GM18499 (cell line): ENCODE data around the gene AGRN.
"Not testable (repeated sequence)": the region's sequence is repeated elsewhere in the genome, so short reads cannot be mapped to it uniquely, and the experiment has no call there.

Source experiments
- ATAC-seq: cut with Tn5 transposase; IDR thresholded peaks from one replicate; pipeline ENCODE4 v1.9.1; 2021; ENCODE audit warnings: moderate number of reproducible peaks; ENCODE audit not compliant: insufficient read depth, unreplicated experiment

Gene AGRN

DNA sequence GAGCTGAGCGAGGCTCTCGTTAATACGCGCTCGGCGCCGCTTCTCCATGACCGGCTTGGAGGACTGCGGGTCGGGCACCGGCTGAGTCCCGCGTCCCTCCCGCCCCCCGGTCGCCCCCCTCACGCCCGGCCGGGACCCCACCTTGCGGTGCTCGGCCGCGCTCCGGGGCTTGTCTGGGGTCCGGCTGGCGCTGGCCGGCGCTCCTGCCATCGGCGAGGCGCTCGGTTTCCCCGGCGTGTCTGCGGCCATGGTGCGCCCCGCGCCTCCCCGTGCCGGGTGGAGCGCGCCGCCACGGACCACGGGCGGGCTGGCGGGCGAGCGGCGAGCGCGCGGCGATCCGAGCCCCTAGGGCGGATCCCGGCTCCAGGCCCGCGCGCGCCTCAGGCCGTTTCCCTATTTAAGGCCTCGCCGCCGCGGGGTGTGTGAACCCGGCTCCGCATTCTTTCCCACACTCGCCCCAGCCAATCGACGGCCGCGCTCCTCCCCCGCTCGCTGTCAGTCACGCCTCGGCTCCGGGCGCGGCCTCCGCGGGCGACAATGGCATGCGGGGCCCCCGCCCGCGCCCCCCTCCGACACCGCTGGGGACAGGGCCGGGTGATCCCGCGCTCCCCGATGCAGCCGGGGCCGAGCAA is 20.1 kb upstream of the AGRN start, which contains the start of gene HES4:
Gene HES4 (minus strand): TSS at position 373 of the 632 bp plus-strand sequence. CDS start 124 bp downstream, at position 249.
- ATAC-seq: no peak

DNA sequence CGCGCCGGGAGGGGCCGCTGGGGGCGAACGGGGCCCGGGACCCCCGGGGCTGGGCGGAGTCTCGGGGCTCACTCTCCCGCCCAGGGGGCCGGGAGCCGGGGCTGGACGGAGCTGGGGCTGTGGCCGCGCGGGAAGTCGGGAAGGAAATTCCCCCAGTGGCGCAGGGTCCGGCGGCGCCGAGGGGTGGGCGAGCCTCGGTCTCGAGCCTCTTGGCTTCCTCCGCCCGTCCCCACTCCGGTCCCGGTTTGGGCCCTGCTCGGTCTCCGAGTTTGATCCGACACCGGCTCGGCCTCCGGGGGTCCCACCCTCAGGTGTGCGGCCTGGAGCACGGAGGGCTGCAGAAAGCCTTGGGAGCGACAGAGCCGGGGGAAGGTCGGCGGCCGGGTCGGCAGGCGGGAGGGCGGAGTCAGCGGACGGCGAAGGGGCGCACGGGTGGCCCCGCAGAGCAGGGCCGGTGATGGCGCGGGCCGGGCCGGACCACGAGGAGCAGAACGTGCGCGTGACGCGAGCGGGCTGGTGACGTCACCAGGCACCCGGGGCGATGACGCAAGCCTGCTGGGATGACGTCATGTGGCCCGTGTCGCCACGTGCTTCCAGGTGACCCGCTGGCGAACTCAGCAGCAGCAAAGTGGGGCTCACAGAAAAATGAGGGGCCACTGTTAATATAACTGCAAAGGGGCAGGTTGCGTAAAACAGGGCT is 19.4 kb upstream of the AGRN start:
- ATAC-seq: no peak

DNA sequence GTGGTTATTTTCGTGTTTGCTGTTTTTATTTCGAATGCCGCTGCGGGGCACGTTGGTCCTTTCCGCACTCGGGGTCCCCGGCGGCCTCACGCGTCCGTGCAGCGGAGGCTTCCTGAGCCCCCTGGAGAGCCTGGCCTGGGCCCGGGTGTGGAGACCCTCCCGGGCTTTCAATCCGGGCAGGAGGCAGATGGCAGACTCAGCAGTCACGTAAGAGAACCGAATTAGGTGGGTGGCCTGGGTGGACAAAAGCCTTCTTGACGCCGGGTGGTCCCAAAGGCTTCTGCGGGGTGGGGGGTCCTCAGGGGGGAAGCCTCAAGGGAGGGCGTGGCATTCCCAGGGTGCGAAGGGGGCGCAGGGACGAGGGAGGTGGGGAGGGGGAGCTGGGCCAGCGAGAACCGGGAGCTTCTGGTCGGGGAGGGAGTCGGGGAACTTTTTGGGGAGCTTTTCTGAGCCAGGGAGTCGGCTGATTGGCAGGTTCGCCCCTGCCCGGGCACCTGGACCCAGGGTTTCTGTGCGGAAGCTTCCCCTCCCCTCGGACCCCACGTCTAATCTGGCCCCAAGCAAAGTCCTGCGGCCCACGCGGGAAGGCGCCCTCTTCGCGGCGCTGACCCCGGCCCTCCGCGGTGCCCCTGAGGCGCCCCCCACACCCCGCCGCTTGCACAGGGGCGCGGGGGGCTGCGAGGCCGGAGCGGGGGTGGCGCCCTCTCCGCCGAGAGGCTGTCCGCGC is 18.7 kb upstream of the AGRN start:
- ATAC-seq: no peak

DNA sequence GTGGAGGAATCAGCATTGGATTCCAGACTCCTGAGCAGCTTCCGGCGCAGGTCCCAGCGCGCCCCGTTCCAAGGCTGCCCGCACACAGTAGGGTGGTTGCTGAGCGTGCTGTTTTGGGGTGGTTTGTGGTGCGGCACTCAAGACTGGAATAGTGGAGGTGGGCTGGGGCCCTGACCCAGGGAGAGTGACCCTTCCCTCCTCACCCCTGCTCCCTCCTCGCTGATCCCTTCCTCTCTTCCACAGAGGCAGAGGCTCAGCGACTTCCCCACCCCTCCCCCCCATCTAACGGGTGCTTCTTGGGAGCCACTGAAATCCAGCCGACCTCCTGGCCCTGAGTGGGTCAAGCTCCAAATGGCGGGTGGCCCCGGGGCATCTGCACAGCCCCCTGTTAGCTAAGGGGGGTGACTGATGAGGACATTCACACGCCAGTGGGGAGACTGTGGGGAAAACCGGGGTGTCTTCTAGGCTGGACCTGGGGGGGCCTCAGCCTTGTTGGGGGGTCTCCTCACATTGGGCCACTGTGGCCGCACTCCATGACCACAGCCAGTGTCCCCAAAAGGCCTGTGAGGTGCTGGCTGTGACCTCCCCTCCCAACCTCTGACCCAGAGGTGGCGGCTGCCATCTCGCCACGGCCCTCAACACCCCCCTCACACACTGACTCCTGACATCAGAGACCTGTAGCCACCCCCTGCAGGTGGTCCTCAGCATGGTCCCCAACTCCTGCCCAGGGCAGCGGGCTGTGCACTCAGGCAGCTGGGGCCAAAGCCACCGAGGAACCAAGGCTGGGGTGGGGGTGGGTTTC is 16.1 kb upstream of the AGRN start:
- no peak for ATAC-seq

DNA sequence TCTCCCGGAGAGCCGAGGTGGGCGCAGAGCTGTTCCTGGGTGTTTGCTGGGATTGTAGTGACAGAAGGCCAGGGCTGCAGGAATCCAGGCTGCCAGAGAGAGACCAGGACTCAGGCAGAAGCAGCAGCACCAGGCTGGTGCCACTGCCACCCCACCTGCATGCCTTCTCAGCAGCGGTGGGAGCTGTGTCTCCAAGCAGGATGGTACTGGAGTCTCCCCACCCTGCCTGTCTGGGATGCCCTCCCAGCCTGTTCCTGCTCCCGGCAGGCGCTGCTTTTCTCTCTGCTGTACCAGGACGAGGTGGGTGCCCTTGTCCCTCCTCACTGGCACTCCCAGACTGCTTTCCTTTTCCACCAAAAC is 15.5 kb upstream of the AGRN start:
- ATAC-seq: no peak

DNA sequence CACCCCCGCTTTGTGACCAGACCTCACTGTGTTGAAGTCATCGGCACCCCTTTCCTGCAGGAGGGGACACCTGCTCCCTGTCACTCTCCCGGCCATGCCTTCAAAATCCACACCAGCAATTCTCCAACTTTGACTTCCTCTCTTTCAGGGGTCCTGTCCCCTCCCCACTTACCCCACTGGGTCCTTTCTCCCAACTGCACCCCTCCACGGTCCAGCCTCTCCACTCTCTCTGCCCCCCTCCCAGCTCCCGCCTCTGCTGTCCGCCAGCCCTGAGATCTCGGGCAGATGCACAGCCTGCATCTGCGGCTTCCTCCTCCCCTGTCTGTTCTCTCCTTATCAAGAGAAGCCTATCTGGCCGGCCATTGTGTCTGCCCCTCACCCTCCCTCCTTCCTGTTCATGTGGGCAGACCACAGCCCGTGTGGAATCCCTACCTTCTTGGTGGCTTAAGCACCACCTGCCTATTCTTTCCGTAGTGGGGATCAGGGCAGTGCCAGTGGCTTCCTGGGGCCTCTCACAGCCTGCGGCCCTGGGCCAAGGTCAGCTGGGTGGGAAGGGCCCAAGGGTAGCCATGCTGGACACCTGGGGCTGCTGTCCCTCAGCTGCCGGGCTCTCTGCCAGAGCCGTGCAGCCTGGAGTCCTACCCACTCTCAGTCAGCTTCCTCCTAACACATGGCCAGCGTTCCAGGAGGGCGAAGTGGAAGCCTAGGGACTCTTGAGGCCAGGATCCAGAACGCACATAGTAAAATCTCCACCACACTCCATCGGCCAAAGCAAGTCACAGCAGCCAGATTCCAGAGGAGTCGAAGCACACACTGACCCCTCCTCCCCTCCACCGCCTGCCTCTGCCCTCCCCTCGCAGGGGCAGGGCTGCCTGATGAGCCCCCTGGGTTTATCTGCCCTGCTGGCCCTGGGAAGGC is 14.9 kb upstream of the AGRN start:
- ATAC-seq: no peak

DNA sequence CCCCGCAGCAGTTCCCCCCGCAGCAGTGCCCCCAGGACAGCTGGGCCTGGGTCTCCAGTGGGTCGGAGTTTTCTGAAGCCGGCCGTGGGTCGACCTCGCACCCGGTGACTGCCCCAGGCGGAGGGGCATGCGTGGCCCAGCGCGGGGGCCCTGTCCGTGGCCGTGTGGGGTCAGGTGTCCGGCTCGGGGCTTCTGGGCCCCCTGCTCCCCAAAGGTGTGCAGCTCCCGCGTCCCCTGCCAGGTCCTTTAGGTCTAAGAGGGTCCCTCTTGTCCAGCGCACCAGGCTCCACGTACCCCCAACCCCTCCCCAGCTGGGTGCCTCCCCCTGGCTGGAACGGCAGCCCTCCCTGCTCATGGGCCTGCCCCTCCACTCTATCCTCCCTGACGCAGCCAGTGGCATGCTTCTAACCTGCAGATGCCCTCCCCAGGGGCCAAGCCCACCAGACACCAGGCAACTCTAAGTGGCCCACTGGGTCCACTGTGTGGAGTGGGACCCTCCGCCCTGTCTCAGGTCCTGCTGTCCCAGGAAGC is 14.1 kb upstream of the AGRN start:
- ATAC-seq: no peak

DNA sequence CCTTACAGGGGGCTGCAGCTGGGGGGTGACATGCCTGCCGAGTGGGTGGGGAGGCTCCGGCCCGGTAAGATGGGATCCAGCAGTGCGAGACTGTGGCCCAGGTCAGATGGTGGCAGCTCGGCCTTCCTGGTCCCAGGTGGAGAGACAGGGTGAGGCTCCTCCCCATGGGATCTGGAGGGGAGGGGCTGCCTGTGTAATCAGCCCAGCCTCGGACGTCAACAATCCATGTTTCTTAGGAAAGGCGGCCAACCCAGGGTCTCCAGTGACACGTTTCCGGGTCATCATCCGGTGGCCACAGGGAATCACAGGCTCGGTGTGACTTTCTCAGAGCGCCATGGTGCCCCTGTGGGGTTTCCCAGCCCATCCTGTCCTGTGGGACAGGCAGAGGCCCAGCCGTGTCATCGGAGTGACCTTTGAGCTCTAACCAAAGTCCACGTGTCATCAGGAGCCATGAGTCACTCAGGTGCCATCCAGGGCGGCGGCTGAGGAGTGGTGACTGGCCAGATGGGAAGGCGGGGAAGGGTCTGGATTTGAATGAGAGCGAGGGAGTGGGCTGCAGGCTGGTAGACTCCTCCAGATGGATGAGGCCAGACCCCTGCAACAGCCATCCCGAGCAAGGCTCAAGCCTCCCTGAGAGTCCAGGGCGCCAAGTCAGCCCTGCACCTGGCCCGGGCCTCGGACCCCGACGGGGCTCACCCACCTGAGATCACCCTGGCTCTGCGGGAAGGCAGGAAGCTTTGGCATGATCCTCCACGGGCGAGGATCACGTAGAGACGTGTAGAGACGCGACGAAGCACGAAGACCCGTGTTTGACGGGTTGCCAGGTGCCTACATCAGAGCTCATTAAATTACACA is 13.4 kb upstream of the AGRN start:
- ATAC-seq: no peak

DNA sequence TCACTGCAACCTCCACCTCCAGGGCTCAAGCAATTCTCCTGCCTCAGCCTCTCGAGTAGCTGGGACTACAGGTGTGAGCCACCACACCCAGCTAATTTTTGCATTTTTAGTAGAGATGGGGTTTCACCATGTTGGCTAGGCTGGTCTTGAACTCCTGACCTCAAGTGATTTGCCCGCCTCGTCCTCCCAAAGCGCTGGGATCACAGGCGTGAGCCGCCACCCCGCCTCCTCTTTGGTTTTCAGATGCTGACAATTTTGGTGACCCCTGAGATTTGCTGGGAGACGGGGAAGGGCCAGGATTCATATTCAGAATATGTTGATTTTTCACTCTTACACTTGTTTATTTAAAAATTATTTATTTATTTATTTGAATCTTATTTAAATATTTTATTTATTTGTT is 9.8 kb upstream of the AGRN start:
- not testable (repeated sequence) for ATAC-seq

DNA sequence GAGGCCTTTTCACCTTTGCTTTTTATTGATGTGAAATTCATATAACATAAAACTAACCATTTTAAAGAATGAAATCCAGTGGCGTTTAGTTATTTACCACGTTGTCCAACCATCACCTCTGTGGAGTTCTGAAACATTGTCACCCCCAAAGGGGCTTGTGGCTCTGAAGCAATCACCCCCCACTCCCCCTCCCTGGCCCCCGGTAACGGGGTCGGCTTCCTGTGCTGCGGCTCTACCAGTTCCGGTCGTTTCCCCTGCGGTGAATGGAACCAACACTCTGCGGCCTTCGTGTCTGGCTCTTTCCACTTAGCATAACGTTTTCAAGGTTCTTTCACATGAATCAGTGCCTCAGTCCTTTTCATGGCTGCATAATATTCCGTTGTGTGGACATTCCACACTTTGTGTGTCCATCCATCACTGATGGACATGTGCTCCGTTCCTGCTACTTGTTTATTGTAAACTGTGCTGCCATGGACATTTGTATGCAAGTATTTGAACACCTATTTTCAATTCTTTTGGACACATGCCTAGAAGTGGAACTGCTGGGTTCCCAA is 8.4 kb upstream of the AGRN start:
- no peak for ATAC-seq

DNA sequence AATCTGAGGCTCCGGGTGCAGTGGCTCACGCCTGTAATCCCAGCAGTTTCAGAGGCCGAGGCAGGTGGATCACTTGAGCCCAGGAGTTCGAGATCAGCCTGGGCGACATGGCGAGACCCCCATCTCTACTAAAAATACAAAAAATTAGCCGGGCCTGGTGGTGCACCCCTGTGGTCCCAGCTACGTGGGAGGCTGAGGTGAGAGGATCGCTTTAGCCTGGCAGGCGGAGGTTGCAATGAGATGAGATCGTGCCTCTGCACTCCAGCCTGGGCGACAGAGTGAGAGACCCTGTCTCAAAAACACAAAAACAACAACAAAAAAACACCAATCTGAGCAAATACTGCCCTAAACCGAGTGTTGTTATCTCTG is 7.2 kb upstream of the AGRN start:
- not testable (repeated sequence) for ATAC-seq

DNA sequence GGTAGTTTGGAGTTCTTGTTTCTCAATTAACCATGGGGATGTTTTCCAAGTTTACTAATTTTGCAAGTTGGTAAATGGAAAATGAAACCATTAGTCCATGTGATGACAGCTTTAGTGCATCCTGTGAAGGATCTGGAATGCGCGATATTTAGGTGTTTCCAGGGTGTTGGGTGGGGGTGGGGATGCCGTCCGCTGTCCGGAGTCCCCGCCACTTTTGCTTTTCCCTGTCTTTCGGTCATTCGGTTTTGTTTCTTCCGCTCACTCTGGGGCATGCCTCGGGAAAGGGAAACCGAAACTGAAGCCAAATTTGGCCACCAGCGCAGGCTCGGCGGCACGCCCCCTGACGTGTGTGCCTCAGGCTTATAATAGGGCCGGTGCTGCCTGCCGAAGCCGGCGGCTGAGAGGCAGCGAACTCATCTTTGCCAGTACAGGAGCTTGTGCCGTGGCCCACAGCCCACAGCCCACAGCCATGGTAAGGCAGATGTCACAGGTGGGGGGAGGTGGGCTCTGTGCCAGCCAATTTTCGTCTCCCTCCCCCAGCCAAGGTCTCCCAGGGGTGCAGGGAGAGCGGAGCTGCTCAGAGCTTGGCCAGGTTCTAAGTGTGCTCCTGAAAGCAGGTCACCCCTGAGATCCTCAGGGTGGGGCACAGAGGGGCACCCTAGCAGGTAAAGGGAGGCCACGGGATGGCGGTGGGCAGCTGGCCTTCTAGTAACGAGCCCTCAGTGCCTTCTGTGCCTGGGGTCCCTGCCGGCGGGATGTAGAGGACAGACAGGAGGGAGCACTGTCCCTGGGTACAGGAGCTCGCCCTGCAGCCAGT is 6.6 kb upstream of the AGRN start, which contains the start of gene ISG15:
Gene ISG15 (plus strand): TSS at position 393 of the 817 bp plus-strand sequence. CDS start 77 bp downstream, at position 470.
- ATAC-seq: peak; percentile 78

DNA sequence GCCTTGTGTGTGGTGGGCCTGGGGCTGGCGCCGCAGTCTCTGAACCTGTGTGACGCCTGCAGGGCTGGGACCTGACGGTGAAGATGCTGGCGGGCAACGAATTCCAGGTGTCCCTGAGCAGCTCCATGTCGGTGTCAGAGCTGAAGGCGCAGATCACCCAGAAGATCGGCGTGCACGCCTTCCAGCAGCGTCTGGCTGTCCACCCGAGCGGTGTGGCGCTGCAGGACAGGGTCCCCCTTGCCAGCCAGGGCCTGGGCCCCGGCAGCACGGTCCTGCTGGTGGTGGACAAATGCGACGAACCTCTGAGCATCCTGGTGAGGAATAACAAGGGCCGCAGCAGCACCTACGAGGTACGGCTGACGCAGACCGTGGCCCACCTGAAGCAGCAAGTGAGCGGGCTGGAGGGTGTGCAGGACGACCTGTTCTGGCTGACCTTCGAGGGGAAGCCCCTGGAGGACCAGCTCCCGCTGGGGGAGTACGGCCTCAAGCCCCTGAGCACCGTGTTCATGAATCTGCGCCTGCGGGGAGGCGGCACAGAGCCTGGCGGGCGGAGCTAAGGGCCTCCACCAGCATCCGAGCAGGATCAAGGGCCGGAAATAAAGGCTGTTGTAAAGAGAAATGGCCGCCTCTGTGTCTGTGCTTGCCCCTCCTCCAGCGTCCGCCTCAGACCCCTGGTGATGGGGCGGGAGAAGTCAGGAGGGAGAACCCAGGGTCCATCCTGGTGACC is 5.8 kb upstream of the AGRN start:
- ATAC-seq: no peak

DNA sequence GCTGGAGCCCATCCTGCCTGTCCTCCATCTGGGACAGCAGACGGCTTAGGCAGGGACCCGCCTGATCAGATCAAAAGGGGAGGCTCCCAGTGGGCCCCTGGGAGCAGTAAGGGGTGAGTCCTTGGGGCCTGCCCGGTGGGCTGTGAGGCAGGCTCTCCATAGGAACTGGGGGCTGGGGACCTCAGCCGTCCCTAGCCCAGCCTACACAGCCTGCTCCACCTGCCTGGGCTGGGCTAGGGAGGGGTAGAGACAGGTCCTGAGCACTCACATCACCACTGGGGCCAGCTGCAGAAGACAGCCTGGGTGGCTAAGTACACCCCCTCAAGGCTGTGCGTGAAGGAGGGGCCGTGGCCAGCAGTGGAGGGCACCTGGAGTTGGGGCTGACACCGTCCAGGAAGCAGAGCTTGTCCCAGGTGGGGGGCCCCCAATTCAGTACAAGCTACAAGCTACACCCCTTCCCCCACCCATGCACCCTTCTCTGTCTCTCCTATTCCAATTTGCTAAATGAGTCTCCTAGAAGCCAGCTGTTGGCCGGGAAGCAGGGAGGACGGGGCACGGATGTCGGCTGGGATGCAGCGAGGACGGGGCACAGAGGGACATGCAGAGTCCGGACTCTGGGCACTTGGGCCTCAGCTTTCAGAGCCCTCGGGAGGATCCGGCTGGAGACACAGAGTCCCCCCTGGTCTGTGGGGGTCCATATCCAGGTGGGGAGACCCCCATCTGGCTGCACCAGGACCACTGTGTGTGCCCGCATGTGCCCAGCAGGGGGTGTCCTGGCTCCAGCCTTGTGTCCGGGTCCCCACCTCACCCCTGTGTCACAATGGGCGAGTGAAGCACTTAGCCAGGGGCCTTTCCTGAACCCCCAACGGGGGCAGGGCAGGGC is 4.9 kb upstream of the AGRN start:
- ATAC-seq: no peak

DNA sequence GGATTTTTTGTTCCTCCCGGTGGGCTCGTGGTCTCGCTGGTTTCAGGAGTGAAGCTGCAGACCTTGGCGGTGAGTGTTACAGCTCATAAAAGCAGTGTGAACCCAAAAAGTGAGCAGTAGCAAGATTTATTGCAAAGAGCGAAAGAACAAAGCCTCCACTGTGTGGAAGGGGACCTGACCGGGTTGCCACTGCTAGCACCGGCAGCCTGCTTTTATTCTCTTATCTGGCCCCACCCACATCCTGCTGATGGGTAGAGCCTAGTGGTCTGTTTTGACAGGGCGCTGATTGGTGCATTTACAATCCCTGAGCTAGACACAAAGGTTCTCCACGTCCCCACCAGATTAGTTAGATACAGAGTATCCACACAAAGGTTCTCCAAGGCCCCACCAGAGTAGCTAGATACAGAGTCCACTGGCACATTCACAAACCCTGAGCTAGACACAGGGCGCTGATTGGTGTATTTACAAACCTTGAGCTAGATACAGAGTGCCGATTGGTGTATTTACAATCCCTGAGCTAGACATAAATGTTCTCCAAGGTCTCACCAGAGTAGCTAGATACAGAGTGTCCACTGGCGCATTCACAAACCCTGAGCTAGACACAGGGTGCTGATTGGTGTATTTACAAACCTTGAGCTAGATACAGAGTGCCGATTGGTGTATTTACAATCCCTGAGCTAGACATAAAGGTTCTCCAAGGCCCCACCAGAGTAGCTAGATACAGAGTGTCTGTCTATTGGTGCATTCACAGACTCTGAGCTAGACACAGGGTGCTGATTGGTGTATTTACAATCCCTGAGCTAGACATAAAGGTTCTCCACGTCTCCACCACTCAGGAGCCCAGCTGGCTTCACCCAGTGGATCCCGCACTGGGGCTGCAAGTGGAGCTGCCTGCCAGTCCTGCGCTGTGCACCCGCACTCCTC is 2.3 kb upstream of the AGRN start:
- not testable (repeated sequence) for ATAC-seq
